Posterior cingulate gyrus (tissue), 11 donors: ENCODE results near the gene IL17B.
A peak's percentile ranks its signal among the peaks of the same experiment; 100 is the strongest.
"Not testable (repeated sequence)": the region's sequence is repeated elsewhere in the genome, so short reads cannot be mapped to it uniquely, and the experiment has no call there.

Experiments
- DNase-seq, 10 donors: peaks; one replicate each; pipeline versions ENCODE4 v3.0.0 to v3.0.0-alpha.2; 2020 to 2021; ENCODE audit warnings: mixed read lengths in 3 of 10
- intact Hi-C: fragments of 100-400 bp; cut with DNase I; formaldehyde crosslinking; loops from one replicate; pipeline ENCODE4 v1.15.1; 2023

Gene IL17B

DNA sequence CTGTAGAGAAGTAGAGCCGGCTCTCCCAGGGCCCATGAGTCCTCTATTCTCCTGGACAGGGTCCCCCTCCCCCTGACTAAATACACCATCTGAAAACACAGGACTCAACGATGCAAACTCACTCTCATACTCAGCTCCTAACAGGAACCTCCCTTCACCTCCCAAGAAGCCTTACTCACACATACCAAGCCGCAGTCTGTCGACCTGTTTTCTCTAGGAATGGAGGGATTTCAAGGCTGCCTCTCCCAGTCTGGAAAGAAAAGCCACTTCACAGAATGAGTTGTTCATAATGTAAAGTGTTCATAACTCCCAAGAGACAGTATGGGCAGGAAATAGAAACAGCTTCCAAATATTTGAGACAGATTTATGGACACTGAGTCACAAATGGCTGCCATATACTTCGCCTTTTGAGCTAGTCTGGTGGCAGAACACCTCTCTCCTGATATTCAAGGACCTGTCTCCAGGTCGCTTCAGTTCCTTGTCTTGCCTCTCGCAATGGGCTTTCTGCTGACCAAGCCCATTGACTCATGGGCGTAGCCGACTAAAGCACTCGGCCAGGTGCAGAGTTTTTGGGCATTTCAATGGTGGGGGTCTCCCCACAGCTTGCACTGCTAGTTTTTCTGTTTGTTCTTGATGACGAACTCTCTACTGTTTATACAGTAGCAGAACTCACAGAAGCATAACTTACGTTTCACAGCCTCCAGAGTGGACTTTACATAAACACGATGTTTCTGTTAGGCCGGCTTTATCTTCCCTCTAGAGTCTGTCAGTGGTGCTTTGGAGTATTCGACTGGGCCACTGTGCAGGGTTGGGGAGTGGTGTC is 25.0 kb upstream of the IL17B start:
- no peak for DNase-seq
- intact Hi-C loops, result no loop called here

DNA sequence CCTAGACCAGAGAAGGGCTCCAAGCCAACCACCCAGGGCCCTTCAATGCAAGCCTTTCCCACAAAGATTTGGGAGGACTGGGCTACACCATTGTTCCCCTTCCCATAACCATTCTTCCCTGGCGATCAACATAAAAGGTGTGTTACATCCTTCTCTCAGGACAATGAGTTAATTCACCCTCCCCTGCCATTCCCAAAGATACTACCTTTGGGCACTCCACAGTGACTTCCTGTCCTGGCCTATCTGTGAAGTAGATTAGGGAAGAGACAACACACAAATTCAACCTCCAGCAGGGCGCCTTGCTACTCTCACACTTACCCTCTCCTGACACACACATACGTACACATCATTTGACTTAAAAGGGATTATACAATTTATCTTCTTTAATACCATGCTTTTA is 23.2 kb upstream of the IL17B start:
- intact Hi-C loops, result no loop called here
- DNase-seq, result no peak

DNA sequence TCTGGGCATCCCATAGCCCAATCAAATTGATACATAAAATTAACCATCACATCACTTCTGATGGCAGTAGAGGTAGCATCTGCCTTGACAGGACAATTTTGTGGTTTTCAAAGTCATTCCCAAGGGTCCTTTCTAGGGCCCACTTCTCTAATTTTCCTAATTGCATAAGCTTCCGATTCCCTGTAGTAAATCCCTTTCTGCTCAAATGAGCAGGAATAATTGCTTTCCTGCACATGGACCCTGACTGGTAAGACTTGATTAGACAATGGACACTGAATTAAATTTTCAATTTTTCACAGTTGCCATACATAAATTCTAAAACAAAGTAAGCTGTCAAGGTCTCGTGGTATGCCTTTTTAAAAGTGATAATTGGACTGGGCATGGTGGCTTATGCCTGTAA is 22.0 kb upstream of the IL17B start:
- DNase-seq, result no peak
- intact Hi-C loops, result no loop called here

GRCh38 chr5:149400304-149400703 is 21.2 kb upstream of the IL17B start:
- intact Hi-C loops, result no loop called here
- DNase-seq, result peak in 1 of 10 donors; percentile 6

- DNase-seq, result no peak
- intact Hi-C loops, result no loop called here
These were observed 20.7 kb upstream of the IL17B start for GRCh38 chr5:149399775-149400174.

DNA sequence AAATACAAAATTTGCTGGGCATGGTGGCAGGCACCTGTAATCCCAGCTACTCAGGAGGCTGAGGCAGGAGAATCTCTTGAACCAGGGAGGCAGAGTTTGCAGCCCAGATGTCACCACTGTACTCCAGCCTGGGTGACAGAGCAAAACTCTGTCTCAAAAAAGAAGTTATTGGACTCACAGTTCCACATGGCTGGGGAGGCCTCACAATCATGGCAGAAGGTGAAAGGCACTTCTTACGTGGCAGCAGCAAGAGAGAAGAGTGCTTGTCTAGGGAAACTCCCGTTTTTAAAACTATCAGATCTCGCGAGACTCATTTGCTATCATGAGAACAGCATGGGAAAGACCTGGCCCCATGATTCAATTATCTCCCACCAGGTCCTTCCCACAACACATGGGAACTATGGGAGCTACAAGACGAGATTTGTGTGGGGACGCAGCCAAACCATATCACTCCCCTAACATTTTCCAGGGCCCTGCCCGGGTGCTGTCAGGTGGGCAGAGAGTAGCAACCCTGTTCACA is 19.7 kb upstream of the IL17B start:
- peak in 1 of 10 donors; percentile 9 for DNase-seq
- intact Hi-C loops, result not testable (repeated sequence)

- peak in 1 of 10 donors; percentile 34 for DNase-seq
- intact Hi-C loops, result no loop called here
These were observed 18.4 kb upstream of the IL17B start for GRCh38 chr5:149397530-149397929.

- intact Hi-C loops, result not testable (repeated sequence)
These were observed 15.9 kb upstream of the IL17B start for GRCh38 chr5:149394996-149395395.

DNA sequence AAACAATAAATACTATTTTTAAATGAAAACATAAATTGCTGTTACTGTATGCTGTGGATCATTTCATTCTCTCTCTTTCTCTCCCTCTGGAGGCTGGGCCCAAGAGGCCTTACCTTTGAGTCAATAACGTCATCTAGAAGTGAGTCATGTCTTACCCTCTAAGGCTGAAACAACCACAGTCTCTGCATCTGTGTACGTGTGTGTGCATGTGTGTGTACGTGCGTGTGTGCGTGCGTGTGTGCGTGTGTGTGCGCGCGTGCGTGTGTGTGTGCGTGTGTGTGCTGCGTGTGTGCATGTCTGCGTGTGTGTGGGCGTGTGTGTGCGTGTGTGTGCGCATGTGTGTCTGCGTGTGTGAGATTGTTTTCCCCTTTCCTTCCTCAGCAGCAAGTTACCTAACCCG is 13.6 kb upstream of the IL17B start:
- peak in 1 of 10 donors; percentile 26 for DNase-seq
- intact Hi-C loops, result no loop called here

More at GRCh38 chr5:149394996-149395395, 15.9 kb upstream of the IL17B start:
- not testable (repeated sequence) for DNase-seq

GRCh38 chr5:149391524-149391923 is 12.4 kb upstream of the IL17B start:
- peak in 1 of 10 donors; percentile 36 for DNase-seq
- intact Hi-C loops, result no loop called here

DNA sequence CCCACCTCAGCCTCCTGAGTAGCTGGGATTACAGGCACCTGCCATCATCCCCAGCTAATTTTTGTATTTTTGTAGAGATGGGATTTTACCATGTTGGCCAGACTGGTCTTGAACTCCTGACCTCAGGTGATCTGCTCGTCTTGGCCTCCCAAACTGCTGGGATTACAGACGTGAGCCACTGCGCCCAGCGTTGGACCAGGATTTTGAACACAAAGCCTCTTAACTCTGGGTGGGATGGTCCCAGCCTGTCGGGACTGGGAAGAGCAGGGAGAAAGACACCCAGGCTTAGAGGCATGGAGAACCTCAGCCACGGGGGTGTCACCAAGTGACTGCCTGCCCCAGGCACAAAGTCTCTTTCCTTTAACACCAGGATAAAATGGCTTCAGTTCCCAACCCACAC is 12.0 kb upstream of the IL17B start:
- peak in 1 of 10 donors; percentile 78 for DNase-seq
- intact Hi-C loops, result not testable (repeated sequence)

DNA sequence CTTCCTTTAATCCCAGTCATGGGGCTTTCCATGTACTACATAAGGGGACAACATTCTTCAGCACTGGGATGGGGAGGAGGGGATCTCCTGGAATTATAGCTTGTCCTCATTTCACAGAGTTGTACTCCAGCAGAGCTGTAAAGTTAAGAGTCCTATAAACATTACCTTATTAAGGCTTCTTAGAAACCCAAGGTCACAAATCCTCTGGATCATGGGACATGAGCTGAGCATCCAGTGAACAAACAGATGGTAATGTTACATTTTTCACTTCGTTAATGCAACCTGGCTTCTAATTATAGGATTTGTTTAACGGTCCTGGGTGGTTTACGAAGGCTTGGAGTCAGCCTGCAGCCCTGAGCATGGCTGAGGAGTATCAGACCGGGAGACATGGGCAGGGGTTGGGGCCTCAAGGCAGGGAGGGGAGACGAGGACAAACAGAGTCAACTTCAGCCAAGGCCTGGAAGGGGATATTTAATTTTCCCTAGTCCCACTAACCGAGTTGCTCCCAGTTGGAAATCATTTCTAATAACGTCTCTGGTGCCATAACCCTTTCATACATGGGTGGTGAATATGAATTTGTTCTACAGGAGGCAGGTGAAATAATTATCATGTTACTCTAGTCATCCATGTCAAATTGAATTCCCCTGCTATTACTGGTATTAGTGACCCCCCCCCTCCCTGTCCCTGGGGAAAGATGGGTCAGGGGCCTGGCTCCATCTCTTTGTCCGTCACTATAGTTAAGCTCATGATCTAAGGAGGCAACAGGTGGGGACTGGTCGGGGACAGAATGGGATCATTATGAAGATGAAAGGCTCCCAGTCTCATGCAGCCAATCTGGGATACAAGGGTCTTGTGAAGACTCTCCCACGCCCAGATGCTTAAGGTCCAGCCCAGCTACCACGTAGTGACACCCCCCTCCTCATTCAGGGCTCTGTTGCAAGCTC is 10.7 kb upstream of the IL17B start:
- peak in 1 of 10 donors; percentile 18 for DNase-seq

GRCh38 chr5:149388498-149389190 is 9.6 kb upstream of the IL17B start:
- intact Hi-C loops, result no loop called here
- DNase-seq, result no peak

More for the DNA sequence above, 10.7 kb upstream of the IL17B start:
- intact Hi-C loops, result no loop called here

DNA sequence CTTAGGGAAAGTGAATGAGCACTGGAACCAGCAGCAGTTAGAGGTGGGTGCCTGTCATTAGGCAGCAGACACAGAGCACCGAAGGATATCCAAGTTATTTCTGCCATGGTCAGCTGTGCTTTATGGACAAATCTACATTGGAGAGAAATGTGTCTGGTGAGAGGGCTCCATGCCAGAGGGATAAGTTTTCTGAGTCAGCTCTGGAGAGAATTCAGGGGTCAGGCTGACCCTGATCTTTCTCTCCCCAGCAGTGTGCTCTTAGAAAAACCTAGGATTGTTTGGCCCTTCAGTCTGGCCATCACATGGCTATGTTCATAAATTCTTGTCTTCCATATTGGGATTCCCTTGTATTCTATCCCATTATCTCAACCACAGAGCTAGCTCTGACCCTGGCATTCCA is 8.9 kb upstream of the IL17B start:
- DNase-seq, result no peak
- intact Hi-C loops, result no loop called here

GRCh38 chr5:149387081-149387631 is 8.1 kb upstream of the IL17B start:
- intact Hi-C loops, result no loop called here
- peak in 1 of 10 donors; percentile 15 for DNase-seq

DNA sequence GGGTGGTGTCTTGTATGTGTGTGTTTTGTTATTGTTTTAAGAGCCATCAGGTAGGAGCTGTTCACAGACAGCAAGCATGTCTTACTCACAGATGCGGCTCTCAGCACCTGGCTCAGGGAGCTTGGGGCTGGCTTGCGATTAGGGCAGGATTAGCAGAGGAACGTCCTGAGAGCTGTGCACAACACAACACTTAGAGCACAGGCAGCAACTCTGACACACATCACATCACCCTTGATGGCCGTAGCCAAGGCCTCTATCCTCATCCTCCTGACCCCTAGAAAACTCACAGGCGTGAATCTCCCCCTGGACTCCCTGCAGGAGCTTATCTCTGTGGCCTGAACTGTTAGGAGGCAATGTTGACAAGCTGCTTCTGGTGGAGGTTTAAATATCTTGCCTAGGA is 7.1 kb upstream of the IL17B start:
- intact Hi-C loops, result no loop called here
- DNase-seq, result no peak

- intact Hi-C loops, result loop anchor here (2.0 to 5.0 kb wide), 2 partner anchors 47 to 184 kb away; no protein-coding TSS in a partner anchor
- DNase-seq, result peak in 1 of 10 donors; percentile 50
These were observed 4.3 kb upstream of the IL17B start for GRCh38 chr5:149383399-149383798.

DNA sequence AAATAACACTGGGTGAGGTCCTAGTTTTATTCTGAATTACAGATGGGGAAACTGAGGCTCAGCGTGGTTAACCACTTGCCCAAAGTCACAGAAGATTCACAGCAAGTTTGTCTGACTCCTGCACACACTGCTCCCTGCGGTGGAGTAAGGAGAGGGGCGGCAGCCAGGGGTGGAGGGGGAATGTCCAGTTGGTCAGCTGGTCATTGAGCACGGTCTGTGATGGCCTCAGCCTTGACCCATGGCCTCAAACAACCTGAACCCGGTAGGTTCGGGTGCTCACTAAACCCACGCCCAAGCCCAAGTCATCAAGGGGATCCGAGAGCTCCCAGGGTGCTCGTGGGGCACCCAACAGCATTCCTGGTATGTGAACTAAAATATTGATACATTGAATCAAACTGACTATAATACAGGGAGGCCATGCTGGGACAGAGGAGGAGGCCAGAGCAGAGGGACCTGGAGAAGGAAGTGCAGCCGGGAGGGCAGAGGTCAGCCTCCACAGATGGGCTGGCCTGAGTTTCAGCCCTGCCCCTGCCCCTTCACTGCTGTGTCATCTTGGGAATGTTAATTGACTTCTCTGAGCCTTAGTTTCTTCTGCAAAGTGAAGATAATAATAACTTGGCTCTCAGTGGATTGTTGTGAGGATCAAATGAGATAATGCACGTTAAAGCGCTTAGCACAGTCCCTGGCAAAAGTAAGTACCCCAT is 3.6 kb upstream of the IL17B start:
- no peak for DNase-seq

DNA sequence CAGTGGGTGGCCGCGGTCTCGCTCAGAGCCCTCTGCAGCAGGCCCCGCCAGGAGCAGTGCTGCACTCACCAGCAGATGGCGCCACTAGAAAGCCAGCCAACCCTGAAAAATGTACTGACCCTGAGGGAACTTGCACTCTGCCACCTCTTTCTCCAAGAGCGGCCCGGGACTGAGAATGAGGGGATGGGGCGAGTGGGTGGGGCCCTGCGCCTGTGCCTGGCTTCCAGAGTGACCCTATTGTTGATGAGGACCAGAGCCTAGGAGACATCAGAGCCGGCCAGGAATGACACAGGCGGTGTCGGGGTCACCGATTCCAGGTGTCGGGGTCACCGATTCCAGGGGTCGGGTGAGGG is 2.9 kb upstream of the IL17B start:
- intact Hi-C loops, result loop anchor here (2.0 to 5.0 kb wide), 2 partner anchors 49 to 185 kb away; no protein-coding TSS in a partner anchor
- peak in 9 of 10 donors; percentile 32 to 94 (median 64) for DNase-seq

More for the DNA sequence above, 3.6 kb upstream of the IL17B start:
- intact Hi-C loops, result loop anchor here (2.0 to 5.0 kb wide), 2 partner anchors 48 to 185 kb away; no protein-coding TSS in a partner anchor
